ENCODE data around the gene C11orf97.
"Not testable (repeated sequence)": the region's sequence is repeated elsewhere in the genome, so short reads cannot be mapped to it uniquely, and the experiment has no call there.

C11orf97 gene

DNA sequence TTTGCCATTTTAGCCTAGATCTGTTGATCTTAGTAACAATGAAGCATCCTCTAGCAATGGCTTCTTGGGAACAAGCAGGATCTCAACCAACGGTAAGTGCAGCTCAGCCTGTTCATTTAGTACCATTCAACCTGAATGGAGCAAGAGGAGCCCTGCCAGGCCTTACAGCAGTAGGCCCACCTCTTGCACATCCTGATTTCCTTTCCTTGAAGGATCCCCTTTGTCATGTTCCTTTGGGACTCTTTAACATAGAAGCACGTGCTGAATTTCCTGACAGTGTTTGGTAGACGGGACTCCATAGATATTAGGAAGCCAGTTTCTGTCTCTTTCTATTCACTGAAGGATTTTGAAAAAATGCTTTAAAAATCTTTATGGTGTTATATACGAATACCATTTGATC lies 56.5 kb downstream of the C11orf97 start:
- Mint-ChIP-seq H3K27me3 (no peaks in the 10 kb centered on the region), H3K4me3 (no peak overlapping the region), H3K4me1 (no peaks in the 10 kb centered on the region), H3K9me3 (no peaks in the 10 kb centered on the region), H3K36me3 (ENCODE audit: insufficient read depth) (no peaks in the 10 kb centered on the region), H3K27ac (ENCODE audit: low read depth) (no peak overlapping the region)
- ATAC-seq (replicated peaks; ENCODE audit: extremely low read depth, poor library complexity, severe bottlenecking) (no peak), DNase-seq (ENCODE audit: low spot score in 2 of 2) (no peak)

GRCh38 chr11:94572975-94573374 lies 60.7 kb downstream of the C11orf97 start:
- ATAC-seq (replicated peaks; ENCODE audit: extremely low read depth, poor library complexity, severe bottlenecking); H3K27me3 Mint-ChIP-seq; DNase-seq (ENCODE audit: low spot score in 2 of 2); H3K4me3 Mint-ChIP-seq; H3K36me3 Mint-ChIP-seq (ENCODE audit: insufficient read depth); H3K27ac Mint-ChIP-seq (ENCODE audit: low read depth); H3K9me3 Mint-ChIP-seq; H3K4me1 Mint-ChIP-seq: not testable (repeated sequence)

DNA sequence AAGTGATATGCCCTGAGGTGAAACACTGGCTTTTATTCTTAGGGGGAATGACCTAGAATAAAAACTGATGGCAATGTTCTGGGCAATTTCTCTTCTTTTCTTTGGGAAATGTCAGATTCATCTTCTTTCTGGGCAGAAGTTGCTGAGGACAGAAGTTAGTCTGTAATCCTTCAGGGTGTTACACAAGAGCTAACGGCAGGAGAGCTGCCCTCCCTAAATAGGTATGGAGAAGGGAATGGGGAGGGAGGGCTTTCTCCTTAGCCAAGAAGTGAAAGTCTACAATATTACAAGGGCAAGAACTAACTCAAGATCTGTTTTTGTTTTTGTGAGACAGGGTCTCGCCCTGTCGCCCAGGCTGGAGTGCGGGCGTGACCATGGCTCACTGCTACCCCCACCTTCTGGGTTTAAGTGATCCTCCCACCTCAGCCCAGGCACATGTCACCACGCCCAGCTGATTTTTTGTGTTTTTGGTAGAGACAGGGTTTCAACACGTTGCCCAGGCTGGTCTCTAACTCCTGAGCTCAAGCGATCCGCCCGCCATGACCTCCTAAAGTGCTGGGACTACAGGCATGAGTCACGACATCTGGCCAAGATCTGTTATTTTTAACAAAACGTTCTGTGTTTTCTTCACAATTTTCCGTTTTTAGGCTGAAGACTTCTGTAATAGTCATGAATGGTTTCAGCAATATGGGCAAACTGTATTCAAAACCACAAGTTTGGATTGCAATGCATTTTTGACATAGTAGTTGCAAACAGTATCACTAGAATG lies 62.1 kb downstream of the C11orf97 start:
- no peak overlapping the region for H3K4me3 Mint-ChIP-seq

DNA sequence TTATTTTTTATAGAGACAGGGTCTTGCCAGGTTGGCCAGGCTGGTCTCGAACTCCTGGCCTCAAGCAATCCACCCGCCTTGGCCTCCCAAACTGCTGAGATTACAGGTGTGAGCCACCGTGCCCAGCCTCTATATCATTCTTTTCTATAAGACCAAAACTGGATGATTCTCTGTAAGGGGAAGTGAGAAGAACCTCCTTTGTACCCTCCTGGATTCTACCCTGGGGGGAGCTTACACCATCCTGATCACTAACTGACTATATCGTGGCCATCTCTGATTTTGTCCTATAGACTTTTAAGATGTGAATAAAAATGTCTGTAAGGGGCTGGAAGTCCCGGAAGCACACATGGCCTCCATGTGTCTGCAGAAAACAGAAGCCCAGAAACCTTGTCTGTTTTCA lies 64.0 kb downstream of the C11orf97 start:
- Mint-ChIP-seq H3K9me3 (no peaks in the 10 kb centered on the region), H3K27ac (ENCODE audit: low read depth) (no peak overlapping the region), H3K4me1 (no peaks in the 10 kb centered on the region), H3K4me3 (no peak overlapping the region), H3K36me3 (ENCODE audit: insufficient read depth) (no peaks in the 10 kb centered on the region), H3K27me3 (no peaks in the 10 kb centered on the region)
- ATAC-seq (replicated peaks; ENCODE audit: extremely low read depth, poor library complexity, severe bottlenecking) = no peak
- DNase-seq (ENCODE audit: low spot score in 2 of 2) = no peak

More for the DNA sequence above, 62.1 kb downstream of the C11orf97 start:
- no peak for DNase-seq (ENCODE audit: low spot score in 2 of 2)
- H3K27ac Mint-ChIP-seq (ENCODE audit: low read depth) = no peak overlapping the region
- H3K9me3 Mint-ChIP-seq = no peaks in the 10 kb centered on the region
- ATAC-seq (replicated peaks; ENCODE audit: extremely low read depth, poor library complexity, severe bottlenecking) = no peak
- H3K27me3 Mint-ChIP-seq = no peaks in the 10 kb centered on the region
- no peaks in the 10 kb centered on the region for H3K36me3 Mint-ChIP-seq (ENCODE audit: insufficient read depth)
- no peaks in the 10 kb centered on the region for H3K4me1 Mint-ChIP-seq

DNA sequence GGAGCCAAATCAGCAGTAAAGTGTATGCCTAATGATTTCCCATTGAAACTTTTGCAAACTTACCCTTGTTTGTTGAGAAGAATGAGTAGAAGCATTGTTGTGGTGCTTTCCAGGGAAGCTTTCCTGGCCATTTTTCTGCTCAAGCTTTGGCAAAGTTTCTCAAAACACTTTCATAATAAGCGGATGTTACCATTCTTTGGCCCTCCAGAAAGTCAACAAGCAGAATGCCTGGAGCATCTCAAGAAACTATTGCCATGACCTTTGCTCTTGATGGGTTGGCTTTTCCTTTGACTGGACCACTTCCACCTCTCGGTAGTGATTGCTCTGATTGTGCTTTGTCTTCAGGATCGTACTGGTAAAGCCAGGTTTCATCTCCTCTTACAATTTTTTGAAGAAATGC lies 65.6 kb downstream of the C11orf97 start:
- Mint-ChIP-seq H3K4me3 (no peak overlapping the region), H3K4me1 (no peaks in the 10 kb centered on the region), H3K9me3 (no peaks in the 10 kb centered on the region), H3K36me3 (ENCODE audit: insufficient read depth) (no peaks in the 10 kb centered on the region), H3K27ac (ENCODE audit: low read depth) (no peak overlapping the region), H3K27me3 (no peaks in the 10 kb centered on the region)
- DNase-seq (ENCODE audit: low spot score in 2 of 2) (no peak), ATAC-seq (replicated peaks; ENCODE audit: extremely low read depth, poor library complexity, severe bottlenecking) (no peak)

Measured in central memory CD8-positive, alpha-beta T cell (primary cell).